H7 (cell line): ENCODE data around the gene DMPK. TPM values are rescaled to one million over a fixed set of nuclear protein-coding genes. Genes with fewer than 3 reads are reported as not detected.

ENCODE experiments used
- DNase-seq: peaks from one replicate; pipeline ENCODE4 v3.0.0; 2012
- H3K27me3 ChIP-seq: 2 replicates; pipeline ENCODE4 v1.6.0; 2011; ENCODE audit warnings: mild to moderate bottlenecking, low read length; ENCODE audit not compliant: control insufficient read depth, insufficient read depth
- H3K36me3 ChIP-seq: replicated peaks from 2 replicates; pipeline ENCODE4 v1.5.1; 2011; ENCODE audit warnings: low read length; ENCODE audit not compliant: control insufficient read depth, insufficient read depth
- H3K4me3 ChIP-seq: 2 replicates; pipeline ENCODE4 v1.5.1; 2011; ENCODE audit warnings: low read depth, mild to moderate bottlenecking, control low read depth, low read length, moderate library complexity; ENCODE audit not compliant: insufficient read depth
- total RNA-seq: library from RNA; depleted of rRNA; stranded (reverse); fragments of >200 nt; shearing (Covaris generic); gene quantifications from 2 replicates; pipeline ENCODE4 v1.2.3, GENCODE V29; 2014

DMPK gene
- total RNA-seq, 1 experiment from 2014 or later = 6.4 TPM

DNA sequence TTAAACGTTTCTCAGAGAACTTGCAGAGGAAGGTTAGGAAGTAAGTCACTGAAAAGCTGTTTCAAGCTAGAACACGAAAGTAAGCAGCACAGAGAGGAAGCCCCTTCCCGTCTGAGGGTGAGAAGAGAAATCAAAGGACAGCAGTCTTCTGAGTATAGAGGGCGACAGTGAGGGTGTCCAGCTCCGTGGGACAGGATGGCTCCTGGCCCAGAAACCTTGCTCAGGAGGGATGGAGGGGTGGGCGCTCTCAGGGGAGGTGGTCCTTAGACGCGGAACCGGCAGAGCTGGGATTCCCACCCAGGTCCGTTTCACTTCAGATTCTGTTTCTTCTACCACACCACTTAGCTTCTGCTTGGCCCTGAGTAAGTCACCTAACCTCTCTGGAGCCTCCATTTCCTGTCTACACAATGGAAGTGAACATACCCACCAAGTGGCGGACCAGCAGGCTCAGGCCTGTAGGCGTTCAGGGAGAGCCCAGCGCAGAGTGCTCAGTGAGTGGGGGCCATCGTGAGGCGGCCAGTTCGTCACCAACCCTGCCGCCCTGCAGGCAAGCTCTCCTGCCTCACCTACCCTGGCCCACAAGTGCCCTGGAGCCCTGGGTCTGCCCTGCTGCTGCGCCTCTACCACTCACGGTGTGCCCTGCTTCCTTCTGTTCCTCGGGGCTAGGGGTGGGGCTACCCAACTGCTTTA lies 38.3 kb upstream of the DMPK start:
- H3K36me3 ChIP-seq = peaks cover 26% of the 10 kb centered on the region
- H3K27me3 ChIP-seq = no peaks in the 10 kb centered on the region
- no peak overlapping the region for H3K4me3 ChIP-seq
- DNase-seq = peak; percentile 63

DNA sequence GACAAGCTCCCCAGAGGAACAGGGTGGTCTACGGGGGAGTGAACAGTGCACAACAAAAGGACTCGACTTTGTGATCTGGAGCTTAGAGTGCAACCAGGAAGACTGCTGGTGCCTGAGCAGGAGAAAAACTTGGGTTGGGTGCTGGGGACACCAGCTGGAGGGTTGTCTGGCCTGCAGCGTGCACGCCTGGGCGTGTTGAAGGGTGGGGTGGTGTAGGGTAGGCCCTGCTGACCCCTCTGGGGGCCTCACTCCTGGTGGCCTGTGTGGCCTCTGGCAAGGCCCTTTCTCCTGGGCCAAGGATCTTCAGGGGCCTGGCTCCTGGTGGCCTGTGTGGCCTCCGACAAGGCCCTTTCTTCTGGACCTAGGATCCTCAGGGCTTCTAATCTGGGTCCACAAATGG lies 37.5 kb upstream of the DMPK start:
- H3K36me3 ChIP-seq = peaks cover 20% of the 10 kb centered on the region
- no peak overlapping the region for H3K4me3 ChIP-seq
- peak; percentile 30 for DNase-seq
- no peaks in the 10 kb centered on the region; the same call in 1 of the 2 replicates for H3K27me3 ChIP-seq

DNA sequence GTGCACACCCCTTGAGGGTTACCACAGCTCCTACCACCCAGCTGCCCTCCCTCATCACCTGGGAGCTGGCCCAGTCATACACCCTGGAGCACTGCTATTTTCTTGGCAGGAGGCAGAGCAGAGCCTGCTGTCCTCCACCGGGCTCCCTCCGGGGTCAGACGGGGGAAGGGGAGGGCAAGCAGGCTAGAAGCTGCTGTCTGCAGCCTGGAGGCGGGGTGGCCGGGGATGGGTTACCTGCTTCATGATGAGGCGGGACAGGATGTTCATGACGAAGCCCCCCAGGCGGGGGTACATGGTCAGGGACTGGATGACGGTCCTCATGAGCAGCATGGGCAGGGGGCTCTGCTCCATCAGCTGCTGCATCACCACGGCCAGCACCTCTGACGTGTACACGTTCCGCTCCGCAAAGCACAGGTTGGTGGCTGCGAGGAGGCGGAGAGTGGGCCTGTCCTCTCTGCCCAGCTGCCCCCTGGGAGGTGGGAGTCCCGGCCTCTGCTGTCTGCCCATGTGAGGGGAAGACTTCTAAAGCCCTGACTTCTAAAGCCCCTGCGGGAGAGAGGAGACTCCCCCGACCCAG lies 35.5 kb upstream of the DMPK start:
- H3K4me3 ChIP-seq = peak overlapping the region; percentile 8; the same call in 1 of the 2 replicates
- DNase-seq = peak; percentile 87

DNA sequence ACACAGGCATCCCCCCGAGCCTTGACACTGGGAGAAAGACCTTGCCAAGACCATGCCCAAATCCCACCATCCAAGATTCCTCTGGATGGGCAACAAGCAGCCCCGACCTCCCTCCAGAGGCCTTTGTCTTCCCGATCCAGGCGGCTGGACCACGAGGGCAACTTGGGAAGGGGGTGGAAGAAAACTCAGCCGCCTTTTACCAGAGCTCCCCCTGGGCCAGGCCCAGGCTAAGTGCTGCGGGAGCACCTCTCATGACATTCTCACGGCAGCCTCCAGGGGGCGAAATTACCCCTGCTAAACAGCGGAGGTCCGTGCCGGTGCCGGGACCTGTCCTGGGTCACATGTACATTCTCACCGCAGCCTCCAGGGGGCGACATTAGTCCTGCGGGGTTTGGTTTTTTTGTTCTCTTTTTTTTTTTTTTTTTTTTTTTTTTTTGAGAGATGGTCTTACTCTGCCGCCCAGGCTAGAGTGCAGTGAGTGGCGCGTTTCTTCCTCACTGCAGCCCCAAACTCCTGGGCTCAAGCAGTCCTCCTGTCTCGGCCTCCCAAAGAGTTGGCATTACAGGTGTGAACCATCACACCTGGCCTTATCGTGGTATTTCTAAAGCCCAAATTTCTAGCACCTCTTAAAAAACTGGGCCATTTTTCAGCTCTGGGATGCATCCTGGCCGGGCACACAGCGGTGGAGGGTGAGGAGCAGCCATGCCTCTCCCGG lies 34.9 kb upstream of the DMPK start:
- Histone ChIP-seq H3K36me3 (peaks cover 6% of the 10 kb centered on the region), H3K4me3 (peak overlapping the region; percentile 78), H3K27me3 (no peaks in the 10 kb centered on the region; the same call in 1 of the 2 replicates)
- peak; percentile 98 for DNase-seq

More for the DNA sequence above, 35.5 kb upstream of the DMPK start:
- H3K27me3 ChIP-seq = no peaks in the 10 kb centered on the region; the same call in 1 of the 2 replicates
- peaks cover 7% of the 10 kb centered on the region for H3K36me3 ChIP-seq

DNA sequence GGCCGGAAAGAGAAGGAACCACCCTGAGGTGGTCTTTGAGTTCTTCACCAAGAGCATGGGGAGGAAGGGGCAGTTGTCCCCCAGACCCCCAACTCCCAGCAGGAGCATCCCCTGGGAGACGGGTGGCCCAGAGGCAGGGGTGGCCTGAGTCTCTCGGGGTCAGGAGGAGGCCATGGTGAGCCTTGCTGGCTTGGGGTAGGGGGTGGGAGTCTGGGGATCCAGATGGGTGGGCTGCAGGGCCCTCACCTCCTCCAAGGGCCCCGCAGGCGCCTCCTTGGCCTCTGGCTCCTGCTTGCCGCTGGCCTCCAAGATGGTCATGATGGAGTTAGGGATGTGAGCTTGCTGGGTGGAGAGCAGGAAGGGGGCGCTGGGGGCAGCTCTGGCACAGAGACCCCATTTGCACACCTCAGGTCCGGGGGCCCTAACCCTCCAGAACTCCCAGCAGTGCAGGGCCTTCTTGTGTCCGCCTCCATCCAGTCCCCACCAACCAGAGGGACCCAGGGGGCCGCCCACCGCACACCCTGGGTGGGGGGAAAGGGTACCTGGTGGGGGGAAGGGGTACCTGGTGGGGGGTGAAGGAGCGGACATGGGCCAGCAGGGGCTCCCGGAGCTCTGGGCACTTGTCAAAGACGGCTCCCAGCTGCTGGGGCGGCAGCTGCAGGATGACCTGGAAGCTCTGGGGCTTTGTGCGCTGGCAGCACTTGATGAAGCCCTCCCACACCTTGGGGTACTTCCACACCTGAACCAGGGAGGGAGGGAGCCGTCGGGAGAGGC lies 34.1 kb upstream of the DMPK start:
- H3K27me3 ChIP-seq = no peaks in the 10 kb centered on the region; the same call in 1 of the 2 replicates
- peak; percentile 80 for DNase-seq
- peak overlapping the region; percentile 78 for H3K4me3 ChIP-seq
- peaks cover 6% of the 10 kb centered on the region for H3K36me3 ChIP-seq

DNA sequence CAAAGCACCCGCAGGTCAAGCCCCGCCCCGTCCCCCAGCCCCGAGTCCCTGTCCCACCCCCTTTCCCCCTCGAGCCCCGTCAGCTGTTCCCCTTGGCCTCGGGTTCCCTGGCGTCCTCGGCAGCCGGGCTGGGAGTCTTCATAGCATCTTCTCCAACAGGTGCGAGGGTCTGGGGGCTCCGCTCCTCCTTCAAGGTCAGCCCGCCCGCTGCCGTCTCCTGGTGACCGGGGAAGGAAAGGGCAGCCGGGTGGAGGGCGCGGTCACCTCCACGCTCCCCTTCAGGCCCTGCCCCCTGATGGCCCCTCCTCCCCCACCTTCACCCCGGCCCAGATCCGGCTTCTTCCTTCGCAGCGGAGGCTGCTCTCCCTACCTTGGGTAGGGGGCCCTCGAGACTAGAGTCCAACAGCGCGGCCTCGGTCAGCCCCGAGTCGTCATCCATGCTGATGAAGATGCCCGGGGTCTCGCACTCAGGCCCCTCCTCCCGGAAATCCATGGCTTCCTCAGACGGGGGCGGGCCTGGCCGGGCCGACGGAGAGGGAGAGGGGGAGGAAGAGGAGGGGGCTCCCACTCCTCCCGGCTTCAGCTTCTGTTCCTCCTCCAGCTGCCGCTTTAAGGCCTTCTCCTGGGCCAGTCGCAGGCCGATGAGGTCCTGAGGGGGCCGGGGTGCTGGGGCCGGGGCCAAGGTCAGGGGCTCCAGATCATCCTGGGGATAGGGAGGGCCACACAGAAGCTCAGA lies 33.4 kb upstream of the DMPK start:
- Histone ChIP-seq H3K36me3 (peaks cover 6% of the 10 kb centered on the region), H3K4me3 (peak overlapping the region; percentile 78), H3K27me3 (no peaks in the 10 kb centered on the region; the same call in 1 of the 2 replicates)
- peak; percentile 97 for DNase-seq

DNA sequence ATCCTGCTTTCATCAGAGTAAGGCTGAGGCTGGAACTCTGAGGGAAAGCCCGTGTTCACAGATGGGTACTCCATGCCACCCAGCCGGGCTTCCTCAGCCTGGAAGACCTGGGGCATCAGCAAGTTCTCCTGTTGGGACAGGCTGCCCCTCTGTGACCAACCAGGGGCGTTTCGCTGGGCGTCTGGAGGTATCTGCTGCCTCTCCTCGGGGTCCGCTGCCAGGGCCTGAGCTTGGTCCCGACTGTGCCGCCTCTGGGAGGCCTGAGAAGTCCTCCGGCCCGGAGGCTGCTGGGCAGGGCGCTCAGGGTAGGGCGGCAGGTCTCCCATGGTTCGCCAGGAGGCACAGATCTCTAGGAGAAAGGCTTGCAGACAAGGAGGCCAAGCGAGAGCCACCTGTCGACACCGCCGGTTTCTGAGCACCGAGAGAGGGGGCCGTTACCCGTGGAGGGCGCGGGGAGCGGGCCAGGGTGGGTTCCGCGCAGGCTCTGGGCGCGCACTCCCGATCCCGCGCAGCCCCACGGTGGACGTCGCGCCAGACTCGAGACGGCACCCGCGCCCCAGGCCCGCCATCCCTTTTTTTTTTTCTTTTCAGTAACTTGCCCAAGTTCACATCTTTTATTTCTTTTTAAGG lies 32.7 kb upstream of the DMPK start, which contains the start of gene RSPH6A:
TSS of gene RSPH6A (minus strand) at position 458 of the 630 bp plus-strand sequence. CDS start at position 326, 132 bp downstream.
- peak; percentile 85 for DNase-seq
- H3K27me3 ChIP-seq = no peaks in the 10 kb centered on the region; the same call in 1 of the 2 replicates
- peaks cover 4% of the 10 kb centered on the region for H3K36me3 ChIP-seq
- H3K4me3 ChIP-seq = peak within 1 kb of the TSS; percentile 78

DNA sequence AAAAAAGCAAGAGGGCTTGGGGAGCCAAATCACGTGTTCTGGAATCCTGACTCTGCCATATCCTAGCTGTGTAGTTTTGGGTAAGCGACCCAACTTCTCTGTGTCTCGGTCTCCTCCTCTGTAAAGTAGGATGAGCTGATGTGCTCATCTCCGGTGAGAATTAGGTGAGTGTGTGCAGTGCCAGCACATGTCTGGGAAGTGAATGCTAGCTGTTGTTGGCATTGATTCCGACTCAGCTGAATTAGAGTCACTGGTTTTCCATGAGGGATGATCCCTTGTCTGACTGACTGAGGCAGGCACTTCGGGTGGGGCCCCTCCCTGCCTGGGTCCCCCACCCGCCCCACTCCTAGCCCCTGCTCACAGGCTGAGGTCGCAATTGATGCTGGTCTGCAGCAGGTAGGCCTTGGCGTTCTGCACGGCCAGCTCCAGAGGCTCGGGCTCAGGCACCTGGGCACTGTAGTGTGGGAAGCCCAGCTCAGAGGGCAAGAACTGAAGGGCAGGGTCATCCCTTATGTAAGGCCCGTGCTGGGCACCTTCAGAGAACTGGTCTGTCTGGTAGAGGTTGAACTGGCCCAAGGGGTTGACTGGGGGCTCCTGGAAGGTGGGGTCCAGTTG lies 32.0 kb upstream of the DMPK start:
- Histone ChIP-seq H3K36me3 (no peaks in the 10 kb centered on the region), H3K4me3 (peak overlapping the region; percentile 78; the same call in 1 of the 2 replicates), H3K27me3 (no peaks in the 10 kb centered on the region; the same call in 1 of the 2 replicates)
- no peak for DNase-seq

DNA sequence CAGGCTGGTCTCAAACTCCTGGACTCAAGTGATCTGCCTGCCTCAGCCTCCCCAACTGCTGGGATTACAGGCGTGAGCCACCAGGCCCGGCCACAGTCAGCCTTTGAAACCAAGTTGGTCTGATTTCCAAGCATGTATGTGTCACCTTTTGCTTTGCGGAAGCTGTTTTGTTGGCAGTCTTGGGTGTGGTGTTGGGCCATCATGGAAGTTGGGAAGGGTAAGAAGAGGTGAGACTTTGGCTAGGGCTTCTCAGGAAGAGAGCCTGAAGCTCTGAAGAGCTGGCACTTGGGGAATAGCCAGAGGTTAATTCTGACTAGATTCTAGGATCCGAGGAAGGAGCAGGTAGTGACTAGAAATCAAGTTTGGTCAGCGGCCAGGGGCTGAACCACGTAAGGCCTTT lies 30.0 kb upstream of the DMPK start:
- Histone ChIP-seq H3K4me3 (no peak overlapping the region), H3K27me3 (no peaks in the 10 kb centered on the region; the same call in 1 of the 2 replicates), H3K36me3 (no peaks in the 10 kb centered on the region)
- DNase-seq = no peak

DNA sequence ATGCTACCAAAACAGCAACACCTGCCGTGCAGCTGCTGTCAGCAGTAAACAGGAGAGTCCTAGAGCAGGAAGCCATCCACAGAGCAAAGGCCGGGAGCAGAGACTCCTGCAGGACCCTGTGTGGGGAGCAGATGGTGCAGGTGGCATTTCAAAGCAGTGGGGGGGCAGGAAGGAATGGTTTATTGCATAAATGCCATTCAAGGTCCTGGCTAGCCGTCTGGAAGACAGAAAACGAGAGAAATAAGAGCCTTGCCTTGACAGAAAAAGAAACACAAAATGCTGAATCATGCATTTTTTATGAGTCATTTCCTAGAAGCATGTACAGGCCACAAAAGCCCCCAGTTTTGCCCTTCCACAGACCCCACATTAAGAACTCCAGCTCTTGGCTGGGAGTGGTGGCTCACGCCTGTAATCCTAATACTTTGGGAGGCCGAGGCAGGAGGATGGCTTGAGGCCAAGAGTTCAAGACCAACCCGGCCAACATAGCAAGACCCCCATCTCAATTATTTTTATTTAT lies 27.4 kb upstream of the DMPK start:
- Histone ChIP-seq H3K36me3 (no peaks in the 10 kb centered on the region), H3K4me3 (no peak overlapping the region), H3K27me3 (no peaks in the 10 kb centered on the region; the same call in 1 of the 2 replicates)
- peak; percentile 61 for DNase-seq

DNA sequence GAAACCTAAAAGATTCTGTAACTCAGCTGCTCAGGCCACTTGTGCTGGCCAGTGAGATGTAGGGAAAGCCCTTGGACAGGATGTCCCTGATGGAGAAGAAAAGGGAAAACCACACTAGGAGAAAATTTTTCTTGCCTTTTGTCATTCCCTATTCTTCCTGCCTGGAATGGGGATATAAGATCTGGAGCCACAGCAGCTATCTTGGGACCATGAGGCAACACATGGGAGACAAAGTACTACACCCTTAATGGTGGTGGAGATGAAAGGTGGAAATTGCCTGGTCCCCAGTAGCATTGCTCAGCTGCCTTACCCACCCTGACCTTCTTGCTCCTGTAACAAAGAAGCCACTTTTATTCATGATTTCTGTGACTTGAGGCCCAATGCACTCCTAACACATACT lies 23.4 kb upstream of the DMPK start:
- H3K27me3 ChIP-seq = no peaks in the 10 kb centered on the region
- H3K4me3 ChIP-seq = no peak overlapping the region
- DNase-seq = no peak
- no peaks in the 10 kb centered on the region for H3K36me3 ChIP-seq

DNA sequence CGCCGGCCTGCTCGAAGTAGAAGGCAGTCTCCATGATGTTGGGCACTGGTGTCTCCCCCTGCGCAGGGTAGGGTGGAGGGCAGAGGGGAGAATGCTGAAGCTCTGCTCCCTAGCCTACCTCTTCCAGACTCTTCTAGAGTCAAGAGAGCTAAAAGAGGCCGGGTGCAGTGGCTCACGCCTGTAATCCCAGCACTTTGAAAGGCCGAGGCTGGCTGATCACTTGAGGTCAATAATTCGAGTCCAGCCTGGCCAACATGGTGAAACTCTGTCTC lies 22.6 kb upstream of the DMPK start:
- Histone ChIP-seq H3K4me3 (no peak overlapping the region), H3K27me3 (no peaks in the 10 kb centered on the region), H3K36me3 (no peaks in the 10 kb centered on the region)
- no peak for DNase-seq
